ENCODE measurements around the gene PPM1M.

PPM1M gene, protein sequence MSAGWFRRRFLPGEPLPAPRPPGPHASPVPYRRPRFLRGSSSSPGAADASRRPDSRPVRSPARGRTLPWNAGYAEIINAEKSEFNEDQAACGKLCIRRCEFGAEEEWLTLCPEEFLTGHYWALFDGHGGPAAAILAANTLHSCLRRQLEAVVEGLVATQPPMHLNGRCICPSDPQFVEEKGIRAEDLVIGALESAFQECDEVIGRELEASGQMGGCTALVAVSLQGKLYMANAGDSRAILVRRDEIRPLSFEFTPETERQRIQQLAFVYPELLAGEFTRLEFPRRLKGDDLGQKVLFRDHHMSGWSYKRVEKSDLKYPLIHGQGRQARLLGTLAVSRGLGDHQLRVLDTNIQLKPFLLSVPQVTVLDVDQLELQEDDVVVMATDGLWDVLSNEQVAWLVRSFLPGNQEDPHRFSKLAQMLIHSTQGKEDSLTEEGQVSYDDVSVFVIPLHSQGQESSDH

DNA sequence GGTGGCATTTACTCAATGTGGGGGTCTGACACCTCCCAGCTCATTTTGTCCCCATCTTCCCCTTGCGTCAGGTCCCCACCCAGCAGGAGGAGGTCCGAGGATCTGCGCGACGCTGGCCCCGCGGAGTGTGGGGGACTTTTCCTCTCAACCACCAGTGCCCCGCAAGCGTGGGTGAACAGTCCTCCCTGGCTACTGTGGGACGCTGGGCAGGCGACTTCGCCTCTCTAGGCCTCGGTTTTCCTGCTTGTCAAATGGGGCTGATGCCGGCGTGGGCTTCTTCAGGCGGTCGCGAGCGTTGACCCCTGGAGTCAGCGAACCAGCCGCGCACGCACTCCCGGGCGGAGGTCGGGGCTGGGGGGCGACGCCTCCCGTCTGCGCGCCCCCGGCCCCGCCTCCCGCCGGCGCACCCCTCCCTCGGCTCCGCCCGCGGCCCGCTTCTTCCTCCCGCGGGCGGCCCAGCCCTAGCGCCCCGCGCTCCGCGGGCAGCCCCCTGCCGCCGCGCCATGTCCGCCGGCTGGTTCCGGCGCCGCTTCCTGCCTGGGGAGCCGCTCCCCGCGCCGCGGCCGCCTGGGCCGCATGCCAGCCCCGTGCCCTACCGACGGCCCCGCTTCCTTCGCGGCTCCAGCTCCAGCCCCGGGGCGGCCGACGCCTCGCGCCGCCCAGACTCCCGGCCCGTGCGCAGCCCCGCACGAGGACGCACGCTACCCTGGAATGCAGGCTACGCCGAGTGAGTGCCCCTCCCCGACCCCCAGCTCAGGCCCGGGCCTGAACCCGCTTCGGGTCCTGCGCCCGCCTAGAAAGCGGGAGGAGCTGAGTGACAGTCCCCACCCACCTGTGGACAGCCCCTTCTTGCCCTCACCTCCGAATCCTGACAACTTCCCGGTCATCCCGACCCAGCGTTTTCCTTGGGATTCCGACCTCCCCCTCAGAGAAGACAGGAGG, at the start of gene PPM1M:
TSS of gene PPM1M (plus strand) at position 438 of the 942 bp plus-strand sequence. CDS start at position 504, 66 bp downstream.
- DNase-seq (ENCODE audit: low read depth) = peak; percentile 27

DNA sequence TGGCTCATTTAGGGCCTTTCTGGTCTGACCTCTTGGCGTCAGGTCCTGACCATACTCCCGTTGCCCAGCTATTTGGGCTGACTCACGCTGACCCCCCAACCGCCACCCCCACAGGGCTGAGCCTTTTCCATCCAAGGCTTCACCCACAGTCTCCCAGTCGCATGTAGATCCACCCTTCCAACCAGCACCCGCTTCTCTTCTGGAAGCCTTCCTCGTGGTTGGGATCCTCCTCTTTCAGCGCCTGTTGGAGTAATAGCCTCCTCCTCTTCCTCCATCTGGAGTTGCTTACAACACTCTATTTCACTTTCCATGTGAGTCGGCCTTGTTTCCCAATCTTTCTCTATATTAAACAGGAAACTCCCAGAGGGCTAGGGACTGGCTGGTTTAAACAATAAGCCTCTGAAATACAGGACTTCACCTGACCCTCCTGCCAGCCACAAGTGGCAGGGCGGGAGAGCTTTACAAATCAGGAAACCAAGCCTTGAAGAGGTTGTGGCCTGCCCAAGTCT, 49.7 kb upstream of the PPM1M start:
- no peak for DNase-seq (ENCODE audit: low read depth)

DNA sequence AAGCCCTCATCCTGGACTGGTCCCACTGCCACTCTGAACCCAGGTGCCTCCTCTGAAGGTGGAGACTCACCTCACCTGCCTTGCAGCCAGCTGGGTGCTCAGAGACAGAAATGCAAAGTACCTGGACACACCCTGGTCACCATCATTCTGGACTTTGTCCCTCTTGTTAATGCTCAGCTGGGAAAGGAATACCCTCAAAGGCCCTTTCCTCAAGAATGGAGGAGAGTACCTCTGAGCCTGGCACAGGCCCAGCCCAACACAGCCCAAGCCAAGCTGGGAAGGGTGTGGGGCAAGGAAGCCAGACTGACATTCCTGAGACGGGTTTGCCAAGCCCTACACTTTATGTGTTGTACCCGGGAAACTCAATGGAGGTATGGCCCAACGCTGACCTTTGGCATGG, 48.6 kb upstream of the PPM1M start:
- DNase-seq (ENCODE audit: low read depth) = no peak

DNA sequence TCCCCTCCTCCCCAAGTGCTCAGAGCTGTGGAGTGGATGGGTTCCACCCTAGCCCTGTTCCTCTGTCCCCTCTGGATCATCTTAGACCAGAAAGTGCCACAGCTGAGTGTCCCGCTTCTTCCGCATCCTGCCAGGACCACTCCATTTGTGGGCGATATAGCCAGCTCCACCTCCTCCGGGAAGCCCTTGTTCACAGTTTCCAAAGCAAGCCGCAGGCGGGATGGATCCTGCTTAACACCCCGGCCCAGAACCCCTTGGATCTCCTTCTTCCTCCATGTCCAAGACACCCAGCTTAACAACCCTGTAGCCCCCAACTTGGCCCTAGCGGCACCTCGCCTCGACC, 48.1 kb upstream of the PPM1M start:
- DNase-seq (ENCODE audit: low read depth) = no peak

DNA sequence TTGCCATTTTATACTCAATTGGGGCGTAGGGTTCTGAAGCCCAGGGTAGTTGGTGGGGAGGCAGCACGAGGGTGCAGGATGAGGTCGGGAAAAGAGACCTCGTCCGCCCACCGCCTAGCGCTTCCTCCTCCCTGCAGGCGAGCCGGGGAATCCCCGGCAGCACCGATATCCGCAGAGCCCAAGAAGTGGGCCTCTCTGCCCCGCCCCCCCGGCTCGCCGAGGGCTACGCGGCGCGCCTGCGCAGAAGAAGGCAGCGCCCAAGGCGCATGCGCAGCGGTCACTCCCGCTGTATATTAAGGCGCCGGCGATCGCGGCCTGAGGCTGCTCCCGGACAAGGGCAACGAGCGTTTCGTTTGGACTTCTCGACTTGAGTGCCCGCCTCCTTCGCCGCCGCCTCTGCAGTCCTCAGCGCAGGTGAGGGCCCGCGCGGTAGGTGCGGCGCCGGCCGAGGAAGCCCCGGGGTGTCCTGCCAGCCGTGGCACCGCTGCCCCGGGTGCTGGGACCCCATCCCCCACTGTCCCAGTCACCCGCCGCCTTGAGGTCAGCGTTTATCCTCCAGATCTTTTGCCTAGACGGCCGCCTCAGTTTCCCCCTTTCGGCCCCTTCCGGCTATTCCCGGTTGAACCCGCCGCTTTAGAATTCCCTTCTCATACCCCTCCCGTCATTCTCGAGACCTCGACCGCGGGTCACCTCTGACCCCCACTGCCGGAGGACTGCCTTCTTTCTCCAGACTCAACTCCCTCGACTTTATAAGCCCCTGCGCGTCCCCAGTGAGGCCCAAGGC, 47.5 kb upstream of the PPM1M start, which contains the start of gene ALAS1:
TSS of gene ALAS1 (plus strand) at position 319 of the 784 bp plus-strand sequence. CDS start 1,082 bp downstream, outside the sequence.
- DNase-seq (ENCODE audit: low read depth) = peak; percentile 90

DNA sequence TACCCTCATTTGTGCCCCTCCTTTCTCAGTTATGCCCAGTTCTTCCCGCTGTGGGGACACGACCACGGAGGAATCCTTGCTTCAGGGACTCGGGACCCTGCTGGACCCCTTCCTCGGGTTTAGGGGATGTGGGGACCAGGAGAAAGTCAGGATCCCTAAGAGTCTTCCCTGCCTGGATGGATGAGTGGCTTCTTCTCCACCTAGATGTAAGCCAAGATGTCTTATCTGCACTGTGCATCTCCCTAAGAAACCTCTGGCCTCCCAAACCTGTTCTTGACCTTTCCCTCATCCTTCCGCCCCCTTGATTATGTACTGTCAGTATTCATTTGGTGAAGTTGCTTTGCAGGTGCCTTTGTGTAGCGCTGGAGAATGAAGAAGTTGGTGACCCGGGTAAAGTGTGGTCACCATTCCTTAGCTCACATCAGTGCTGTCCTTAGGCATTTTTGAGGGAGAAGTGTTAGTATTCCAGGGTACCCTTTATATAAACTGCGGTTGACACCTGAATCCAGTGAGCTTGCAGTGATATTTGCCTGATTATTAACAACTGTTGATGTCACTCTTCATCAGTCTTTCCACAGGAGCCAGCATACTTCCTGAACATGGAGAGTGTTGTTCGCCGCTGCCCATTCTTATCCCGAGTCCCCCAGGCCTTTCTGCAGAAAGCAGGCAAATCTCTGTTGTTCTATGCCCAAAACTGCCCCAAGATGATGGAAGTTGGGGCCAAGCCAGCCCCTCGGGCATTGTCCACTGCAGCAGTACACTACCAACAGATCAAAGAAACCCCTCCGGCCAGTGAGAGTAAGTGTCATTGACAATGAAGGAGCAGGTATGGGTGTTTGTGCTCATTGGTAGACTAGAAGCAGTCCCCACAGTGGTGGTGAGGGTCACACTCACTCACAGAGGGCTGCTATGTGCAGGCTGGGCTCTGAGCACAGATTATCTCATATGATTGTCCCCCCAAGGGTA, 46.6 kb upstream of the PPM1M start:
- DNase-seq (ENCODE audit: low read depth) = no peak

DNA sequence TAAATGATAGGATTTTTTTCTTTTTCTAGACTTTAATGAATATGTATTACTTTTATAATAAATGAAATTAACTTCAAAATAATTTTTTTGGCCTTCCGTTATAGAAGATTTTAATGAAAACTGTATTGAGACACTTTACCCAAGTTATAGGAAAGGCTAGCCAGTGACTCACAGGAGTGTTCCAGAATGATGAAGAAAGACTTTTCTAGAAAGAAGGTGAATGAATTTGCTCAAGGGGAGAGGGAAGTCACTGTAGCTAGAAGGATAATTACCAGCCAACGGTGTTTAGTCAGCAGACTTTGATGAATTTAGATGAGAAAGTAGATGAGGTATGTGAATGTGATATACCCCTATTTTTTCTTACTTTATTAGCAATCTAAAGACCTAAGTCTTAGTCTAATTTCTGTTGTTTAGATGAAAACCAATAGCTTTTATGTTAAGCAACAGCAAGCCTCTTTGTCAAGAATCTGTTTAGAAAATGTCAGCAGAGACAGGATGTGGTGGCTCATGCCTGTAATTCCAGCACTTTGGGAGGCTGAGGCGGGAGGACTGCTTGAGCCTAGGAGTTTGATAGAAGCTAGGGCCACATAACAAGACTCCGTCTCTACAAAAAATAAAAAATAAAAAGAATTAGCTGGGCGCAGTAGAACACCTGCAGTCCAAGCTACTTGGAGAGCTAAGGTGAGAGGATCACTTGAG, 44.4 kb upstream of the PPM1M start:
- no peak for DNase-seq (ENCODE audit: low read depth)

DNA sequence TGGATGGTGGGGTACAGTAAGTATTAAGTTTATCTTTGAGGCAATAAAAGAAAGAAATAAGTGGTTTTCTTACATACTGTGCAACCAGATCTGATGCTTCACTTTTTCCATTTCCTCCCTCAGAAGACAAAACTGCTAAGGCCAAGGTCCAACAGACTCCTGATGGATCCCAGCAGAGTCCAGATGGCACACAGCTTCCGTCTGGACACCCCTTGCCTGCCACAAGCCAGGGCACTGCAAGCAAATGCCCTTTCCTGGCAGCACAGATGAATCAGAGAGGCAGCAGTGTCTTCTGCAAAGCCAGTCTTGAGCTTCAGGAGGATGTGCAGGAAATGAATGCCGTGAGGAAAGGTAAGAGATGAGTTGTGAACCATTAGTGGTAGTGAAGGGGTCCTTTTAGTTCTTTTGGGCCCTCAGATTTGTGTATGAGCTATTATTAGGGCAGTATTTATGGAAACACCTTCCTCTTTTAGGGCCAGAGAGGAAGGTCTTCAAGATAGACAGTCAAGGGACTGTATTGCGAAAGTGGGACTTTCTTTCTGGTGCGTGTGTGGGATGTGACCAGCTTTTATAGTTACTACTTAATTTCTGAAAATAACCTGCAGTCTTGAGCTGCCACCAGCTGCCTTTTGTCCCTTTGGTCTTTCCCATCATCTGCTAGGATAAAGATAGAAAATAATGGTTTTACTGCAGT, 43.0 kb upstream of the PPM1M start:
- DNase-seq (ENCODE audit: low read depth) = no peak

DNA sequence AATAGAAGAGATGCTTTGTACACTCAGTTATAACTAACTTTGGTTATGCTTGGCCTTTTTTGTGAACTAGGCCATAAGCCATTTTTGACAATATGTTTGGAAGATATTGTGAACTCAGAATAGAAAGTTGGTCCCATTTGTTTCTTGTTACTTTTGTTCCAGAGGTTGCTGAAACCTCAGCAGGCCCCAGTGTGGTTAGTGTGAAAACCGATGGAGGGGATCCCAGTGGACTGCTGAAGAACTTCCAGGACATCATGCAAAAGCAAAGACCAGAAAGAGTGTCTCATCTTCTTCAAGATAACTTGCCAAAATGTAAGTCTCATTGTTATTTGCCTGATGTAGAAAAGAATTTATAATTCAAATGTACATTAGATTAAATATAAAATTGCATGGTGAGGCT, 41.9 kb upstream of the PPM1M start:
- no peak for DNase-seq (ENCODE audit: low read depth)

DNA sequence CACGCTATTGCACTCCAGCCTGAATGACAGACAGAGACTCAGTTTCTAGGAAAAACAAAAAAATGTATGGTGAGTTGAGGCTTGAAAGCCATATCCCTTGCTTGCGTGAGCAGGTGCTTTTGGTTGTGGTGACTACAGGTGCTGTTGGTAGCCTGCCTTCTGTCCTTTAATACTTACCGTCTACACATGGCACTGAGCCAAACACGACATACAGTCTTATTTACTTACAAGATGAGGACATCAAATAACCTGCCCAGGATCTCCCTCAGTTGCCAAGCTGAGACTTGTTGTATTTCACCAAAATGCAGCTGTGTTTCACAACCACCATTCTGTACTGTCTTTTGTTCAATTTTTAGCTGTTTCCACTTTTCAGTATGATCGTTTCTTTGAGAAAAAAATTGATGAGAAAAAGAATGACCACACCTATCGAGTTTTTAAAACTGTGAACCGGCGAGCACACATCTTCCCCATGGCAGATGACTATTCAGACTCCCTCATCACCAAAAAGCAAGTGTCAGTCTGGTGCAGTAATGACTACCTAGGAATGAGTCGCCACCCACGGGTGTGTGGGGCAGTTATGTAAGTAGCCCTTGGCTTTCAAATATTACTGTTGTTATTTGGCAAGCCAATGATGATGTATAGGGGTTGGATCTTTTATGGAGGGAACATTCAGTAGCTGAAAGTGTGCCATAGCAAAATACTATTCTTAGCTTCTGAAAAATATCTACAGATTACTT, 41.1 kb upstream of the PPM1M start:
- DNase-seq (ENCODE audit: low read depth) = no peak

DNA sequence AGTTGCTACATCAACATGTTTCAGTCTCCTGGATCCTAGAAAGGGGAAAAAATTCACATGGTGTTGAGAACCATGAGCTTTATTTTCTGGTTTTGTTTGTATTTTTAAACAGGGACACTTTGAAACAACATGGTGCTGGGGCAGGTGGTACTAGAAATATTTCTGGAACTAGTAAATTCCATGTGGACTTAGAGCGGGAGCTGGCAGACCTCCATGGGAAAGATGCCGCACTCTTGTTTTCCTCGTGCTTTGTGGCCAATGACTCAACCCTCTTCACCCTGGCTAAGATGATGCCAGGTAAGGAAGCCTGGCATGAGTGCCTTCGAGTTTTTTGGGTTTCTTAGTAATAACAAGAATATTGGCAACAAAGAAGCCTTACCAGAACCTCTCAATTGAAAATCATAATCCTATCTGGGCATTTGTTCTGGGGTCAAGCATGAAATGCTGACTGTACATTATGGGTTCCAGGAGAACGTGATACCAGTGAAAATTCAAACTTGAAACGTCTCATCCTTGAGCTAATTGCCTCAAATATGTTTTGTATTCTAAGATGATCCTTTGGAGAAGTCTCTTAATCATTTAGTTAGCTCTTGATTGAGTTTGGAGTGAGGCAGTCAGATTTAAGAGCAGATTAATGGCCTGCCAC, 39.7 kb upstream of the PPM1M start:
- no peak for DNase-seq (ENCODE audit: low read depth)

DNA sequence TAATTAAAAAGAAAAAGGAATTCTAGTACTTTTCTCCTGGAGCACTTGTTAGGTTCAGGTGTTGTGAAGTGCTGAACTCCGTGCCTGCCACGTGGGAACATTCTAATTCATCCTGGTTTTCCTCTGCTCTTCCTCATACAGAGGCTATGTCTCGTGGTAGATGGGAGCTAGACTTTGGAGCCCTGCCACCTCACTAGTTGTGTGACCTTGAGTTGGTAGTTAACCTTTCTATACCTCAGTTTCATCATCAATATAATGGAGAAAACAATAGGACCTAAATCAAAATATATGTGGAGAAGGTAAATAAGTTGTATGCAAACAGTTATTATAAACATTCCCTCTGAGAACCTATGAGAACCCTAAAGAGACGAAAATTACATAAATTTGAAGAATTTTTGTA, 37.0 kb upstream of the PPM1M start:
- no peak for DNase-seq (ENCODE audit: low read depth)

DNA sequence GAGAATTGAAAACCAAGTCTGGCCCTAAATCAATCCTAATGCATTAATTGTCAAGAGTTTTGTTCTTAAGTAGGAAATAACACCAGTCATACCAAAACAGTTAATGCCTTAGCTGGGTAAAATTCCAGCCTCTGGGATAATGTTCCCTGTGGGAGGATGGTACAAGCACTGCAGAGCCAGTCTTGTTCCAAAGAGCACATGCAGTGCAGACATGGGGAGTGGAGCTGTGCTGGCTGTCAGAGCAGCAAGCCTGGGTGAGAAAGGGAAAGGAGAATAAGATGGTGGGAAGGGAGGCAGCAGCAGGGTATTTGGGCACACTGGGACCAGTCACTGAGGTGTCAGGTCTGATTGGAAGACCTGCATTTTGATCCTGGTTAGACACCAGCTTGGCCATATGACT, 35.5 kb upstream of the PPM1M start:
- DNase-seq (ENCODE audit: low read depth) = no peak

DNA sequence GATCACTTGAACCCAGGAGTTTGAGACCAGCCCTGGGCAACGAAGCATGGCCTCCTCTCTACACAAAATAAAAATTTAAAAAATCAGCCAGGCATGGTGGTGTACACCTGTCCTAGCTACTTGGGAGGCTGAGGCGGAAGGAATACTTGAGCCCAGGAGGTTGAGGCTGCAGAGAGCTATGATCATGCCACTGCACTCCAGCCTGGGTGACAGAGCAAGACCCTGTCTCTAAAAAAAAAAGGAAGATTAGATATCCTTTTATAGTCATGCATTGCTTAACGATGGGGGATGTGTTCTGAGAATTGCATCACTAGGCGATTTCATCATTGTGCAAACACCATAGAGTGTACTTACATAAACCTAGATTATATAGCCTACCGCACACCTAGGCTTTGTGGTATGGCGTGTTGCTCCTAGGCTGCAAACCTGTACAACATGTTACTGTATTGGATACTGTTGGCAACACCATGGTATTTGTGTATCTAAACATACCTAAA, 35.0 kb upstream of the PPM1M start:
- DNase-seq (ENCODE audit: low read depth) = no peak

DNA sequence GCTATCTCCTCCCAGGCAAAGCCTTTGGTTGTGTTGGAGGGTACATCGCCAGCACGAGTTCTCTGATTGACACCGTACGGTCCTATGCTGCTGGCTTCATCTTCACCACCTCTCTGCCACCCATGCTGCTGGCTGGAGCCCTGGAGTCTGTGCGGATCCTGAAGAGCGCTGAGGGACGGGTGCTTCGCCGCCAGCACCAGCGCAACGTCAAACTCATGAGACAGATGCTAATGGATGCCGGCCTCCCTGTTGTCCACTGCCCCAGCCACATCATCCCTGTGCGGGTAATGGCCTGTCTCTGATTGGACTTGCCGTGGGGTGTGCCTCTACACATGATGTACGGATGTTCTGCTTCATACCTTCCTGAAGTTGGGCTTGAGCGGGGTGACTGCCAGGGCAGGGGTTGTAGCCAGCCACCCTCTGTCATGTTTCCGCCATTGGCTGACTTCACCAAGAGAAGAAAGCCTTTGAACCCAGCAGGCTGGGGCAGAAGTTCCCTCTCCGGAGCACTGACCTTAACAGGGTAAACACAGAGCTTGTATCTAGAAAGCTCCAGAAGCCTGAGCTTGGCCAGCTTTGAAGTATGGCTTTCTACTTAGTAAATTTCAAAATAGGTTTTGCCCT, 34.2 kb upstream of the PPM1M start:
- no peak for DNase-seq (ENCODE audit: low read depth)

DNA sequence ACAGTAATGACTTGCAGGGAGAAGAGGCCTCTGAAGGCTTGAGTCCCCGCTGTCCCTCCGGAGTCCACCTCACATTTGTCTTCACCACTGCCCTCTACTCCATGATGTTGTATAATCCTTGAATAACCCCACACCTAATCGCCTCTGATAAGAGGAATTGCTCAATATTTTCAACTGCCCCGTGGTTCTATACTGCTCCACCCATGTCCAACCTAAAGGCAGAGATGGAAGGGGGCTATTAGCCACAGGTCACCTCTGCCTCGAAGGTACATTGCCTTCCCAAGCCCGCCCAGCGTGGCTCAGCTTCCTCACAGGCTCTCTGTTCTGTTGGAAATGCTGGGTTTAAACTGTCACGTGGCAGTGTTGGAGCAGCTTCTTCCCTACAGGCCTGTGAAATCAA, 32.6 kb upstream of the PPM1M start:
- no peak for DNase-seq (ENCODE audit: low read depth)

DNA sequence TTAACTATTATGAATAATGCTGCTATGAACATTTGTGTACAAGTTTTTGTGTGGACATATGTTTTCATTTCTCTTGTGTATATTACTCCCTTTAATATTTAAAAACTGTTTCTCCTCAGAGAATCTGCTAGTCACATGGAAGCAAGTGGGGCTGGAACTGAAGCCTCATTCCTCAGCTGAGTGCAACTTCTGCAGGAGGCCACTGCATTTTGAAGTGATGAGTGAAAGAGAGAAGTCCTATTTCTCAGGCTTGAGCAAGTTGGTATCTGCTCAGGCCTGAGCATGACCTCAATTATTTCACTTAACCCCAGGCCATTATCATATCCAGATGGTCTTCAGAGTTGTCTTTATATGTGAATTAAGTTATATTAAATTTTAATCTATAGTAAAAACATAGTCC, 31.7 kb upstream of the PPM1M start:
- DNase-seq (ENCODE audit: low read depth) = no peak

DNA sequence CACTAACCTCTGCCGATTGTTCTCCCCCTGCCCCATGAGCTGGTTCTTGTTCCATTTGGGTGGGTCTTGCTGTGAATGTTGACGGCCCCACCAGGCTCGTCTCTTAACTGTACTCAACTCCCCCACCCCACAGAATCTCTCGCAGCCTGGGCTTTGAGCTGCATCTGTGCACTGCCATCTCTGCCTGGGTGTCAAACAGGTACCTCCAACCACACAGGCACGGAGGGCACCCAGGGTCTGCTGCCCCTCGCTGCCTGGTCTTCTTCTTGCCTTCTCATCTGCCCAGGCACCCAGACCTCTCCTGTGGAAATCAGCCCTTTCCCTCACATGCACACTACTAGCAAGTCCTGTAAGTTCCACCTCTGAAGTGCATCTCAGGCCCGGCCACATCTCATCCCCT, 30.2 kb upstream of the PPM1M start:
- no peak for DNase-seq (ENCODE audit: low read depth)

All from stimulated activated CD8-positive, alpha-beta memory T cell treated with anti-CD3 and anti-CD28 coated beads, Interleukin-12 subunit alpha, Interleukin-12 subunit beta, amount 100 ng/mL, for 1 hour (primary cell).